HG02852 (cell line): Measurements from ENCODE around the gene NCAPG2.
A peak's percentile ranks its signal among the peaks of the same experiment; 100 is the strongest.

Experiments
- ATAC-seq: cut with Tn5 transposase; IDR thresholded peaks from one replicate; pipeline ENCODE4 v1.9.1; 2021; ENCODE audit warnings: mild to moderate bottlenecking, moderate library complexity; ENCODE audit not compliant: unreplicated experiment

NCAPG2 gene

GRCh38 chr7:158704524-158705233 is at the start of gene NCAPG2:
NCAPG2 (minus strand) TSS chr7:158704804; CDS start chr7:158701899, 2,905 bp downstream.
- ATAC-seq = peak; percentile 96

- no peak for ATAC-seq
Observed at GRCh38 chr7:158753900-158754299, 49.3 kb upstream of the NCAPG2 start.

GRCh38 chr7:158751751-158752150 is 47.1 kb upstream of the NCAPG2 start:
- no peak for ATAC-seq

GRCh38 chr7:158751199-158751598 is 46.6 kb upstream of the NCAPG2 start:
- ATAC-seq = no peak

GRCh38 chr7:158750702-158751101 is 46.1 kb upstream of the NCAPG2 start:
- no peak for ATAC-seq

- ATAC-seq = no peak
Observed at GRCh38 chr7:158749396-158749795, 44.8 kb upstream of the NCAPG2 start.

- ATAC-seq = no peak
Observed at GRCh38 chr7:158748335-158748734, 43.7 kb upstream of the NCAPG2 start.

GRCh38 chr7:158747408-158747807 is 42.8 kb upstream of the NCAPG2 start:
- ATAC-seq = no peak

GRCh38 chr7:158746957-158747356 is 42.4 kb upstream of the NCAPG2 start:
- no peak for ATAC-seq

GRCh38 chr7:158745057-158745715 is 40.6 kb upstream of the NCAPG2 start:
- ATAC-seq = no peak

- ATAC-seq = no peak
Observed at GRCh38 chr7:158744070-158744469, 39.5 kb upstream of the NCAPG2 start.

GRCh38 chr7:158743219-158743618 is 38.6 kb upstream of the NCAPG2 start:
- ATAC-seq = no peak

GRCh38 chr7:158742065-158742821 is 37.6 kb upstream of the NCAPG2 start:
- no peak for ATAC-seq

GRCh38 chr7:158741294-158741666 is 36.7 kb upstream of the NCAPG2 start:
- ATAC-seq = no peak

- no peak for ATAC-seq
Observed at GRCh38 chr7:158740657-158741293, 36.2 kb upstream of the NCAPG2 start.

- no peak for ATAC-seq
Observed at GRCh38 chr7:158740013-158740656, 35.5 kb upstream of the NCAPG2 start.

GRCh38 chr7:158738841-158739240 is 34.2 kb upstream of the NCAPG2 start:
- no peak for ATAC-seq

- no peak for ATAC-seq
Observed at GRCh38 chr7:158737064-158737695, 32.6 kb upstream of the NCAPG2 start.

GRCh38 chr7:158735935-158736334 is 31.3 kb upstream of the NCAPG2 start:
- no peak for ATAC-seq

GRCh38 chr7:158734861-158735260 is 30.3 kb upstream of the NCAPG2 start:
- ATAC-seq = no peak
